ENCODE measurements around the gene ZWILCH.

GRCh38 chr15:66574596-66574950 is 69.4 kb downstream of the ZWILCH start:
- TF ChIP-seq CHD1 (IDR thresholded peaks at IDR 0.05; ENCODE audit: low read depth, low read length) (no peak), NFE2L2 (IDR thresholded peaks at IDR 0.05; ENCODE audit: low read depth, low read length) (no peak), MXI1 (IDR thresholded peaks at IDR 0.05; ENCODE audit: borderline replicate concordance, low read depth, low read length) (no peak), CEBPB (IDR thresholded peaks at IDR 0.05; ENCODE audit: low read depth, low read length) (no peak), POLR2A (IDR thresholded peaks at IDR 0.05; ENCODE audit: low read depth, low read length) (no peak), RCOR1 (IDR thresholded peaks at IDR 0.05; ENCODE audit: insufficient replicate concordance, low read length) (no peak), RAD21 (IDR thresholded peaks at IDR 0.05; ENCODE audit: low read length) (no peak), SMC3 (IDR thresholded peaks at IDR 0.05; ENCODE audit: low read depth, low read length) (no peak), MAFK (IDR thresholded peaks at IDR 0.05; ENCODE audit: low read depth, low read length) (no peak), FOS (IDR thresholded peaks at IDR 0.05; ENCODE audit: low read depth, low read length) (no peak)
- TF ChIP-seq, protein P1, sequence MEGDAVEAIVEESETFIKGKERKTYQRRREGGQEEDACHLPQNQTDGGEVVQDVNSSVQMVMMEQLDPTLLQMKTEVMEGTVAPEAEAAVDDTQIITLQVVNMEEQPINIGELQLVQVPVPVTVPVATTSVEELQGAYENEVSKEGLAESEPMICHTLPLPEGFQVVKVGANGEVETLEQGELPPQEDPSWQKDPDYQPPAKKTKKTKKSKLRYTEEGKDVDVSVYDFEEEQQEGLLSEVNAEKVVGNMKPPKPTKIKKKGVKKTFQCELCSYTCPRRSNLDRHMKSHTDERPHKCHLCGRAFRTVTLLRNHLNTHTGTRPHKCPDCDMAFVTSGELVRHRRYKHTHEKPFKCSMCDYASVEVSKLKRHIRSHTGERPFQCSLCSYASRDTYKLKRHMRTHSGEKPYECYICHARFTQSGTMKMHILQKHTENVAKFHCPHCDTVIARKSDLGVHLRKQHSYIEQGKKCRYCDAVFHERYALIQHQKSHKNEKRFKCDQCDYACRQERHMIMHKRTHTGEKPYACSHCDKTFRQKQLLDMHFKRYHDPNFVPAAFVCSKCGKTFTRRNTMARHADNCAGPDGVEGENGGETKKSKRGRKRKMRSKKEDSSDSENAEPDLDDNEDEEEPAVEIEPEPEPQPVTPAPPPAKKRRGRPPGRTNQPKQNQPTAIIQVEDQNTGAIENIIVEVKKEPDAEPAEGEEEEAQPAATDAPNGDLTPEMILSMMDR (conservative IDR thresholded peaks at IDR 0.05; ENCODE audit: low read depth, low read length) = no peak
- TF ChIP-seq, protein P2, sequence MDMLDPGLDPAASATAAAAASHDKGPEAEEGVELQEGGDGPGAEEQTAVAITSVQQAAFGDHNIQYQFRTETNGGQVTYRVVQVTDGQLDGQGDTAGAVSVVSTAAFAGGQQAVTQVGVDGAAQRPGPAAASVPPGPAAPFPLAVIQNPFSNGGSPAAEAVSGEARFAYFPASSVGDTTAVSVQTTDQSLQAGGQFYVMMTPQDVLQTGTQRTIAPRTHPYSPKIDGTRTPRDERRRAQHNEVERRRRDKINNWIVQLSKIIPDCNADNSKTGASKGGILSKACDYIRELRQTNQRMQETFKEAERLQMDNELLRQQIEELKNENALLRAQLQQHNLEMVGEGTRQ (IDR thresholded peaks at IDR 0.05; ENCODE audit: low read depth, low read length) = no peak
